ENCODE results near the gene KCNIP1. TPM values are rescaled to one million over a fixed set of nuclear protein-coding genes. Genes with fewer than 3 reads are reported as not detected.

KCNIP1 gene
- total RNA-seq, 2 donors from 2014 or later, result not detected

DNA sequence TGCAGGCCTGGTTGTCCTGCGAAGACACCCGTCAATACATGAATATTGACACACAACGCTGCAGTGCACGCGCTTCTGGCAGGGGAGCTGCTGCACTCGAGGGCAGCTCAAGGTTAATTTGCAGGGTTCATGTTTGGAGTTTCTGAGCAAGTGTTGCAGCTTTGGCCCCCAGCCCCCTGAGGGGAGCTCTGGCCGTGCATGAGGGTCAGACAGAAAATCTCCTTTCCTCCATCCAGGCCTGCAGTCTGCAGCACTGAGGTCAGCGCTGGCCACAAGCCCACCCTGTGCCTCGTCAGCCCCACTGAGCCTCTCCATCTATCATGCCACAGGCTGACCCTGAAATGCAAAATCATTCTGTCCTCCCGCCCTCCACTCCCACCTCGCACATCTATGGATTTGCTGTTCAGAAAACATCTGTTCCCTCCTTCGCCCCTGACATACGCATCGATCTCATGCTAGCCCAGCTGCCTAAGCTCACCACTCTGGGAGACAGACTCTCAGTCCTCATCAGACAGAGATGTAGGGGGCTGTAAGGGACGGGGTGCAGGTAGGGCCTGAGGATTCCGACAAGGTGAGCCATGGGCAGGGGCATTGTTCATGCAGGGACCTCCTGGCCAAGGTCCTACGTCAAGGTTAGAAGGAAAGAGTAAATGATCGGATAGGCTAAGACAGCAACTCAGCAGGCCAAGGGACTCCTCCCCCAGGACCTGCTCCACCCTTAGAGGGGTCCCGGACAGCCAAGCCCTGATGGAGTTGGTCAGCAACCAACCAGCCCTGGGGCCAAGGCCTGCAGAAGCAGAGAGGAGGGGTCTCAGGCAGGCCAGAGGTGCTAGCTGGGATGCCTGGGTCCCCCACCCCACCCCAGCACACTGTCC is 125.1 kb downstream of the KCNIP1 start:
- Histone ChIP-seq H3K9ac (ENCODE audit: extremely low read depth, low read length, poor library complexity, severe bottlenecking) (no peak overlapping the region), H3K27ac (ENCODE audit: low read depth, low read length) (no peak overlapping the region), H3K27me3 (ENCODE audit: control insufficient read depth, insufficient read depth, low read length, poor library complexity, severe bottlenecking) (peaks cover 22% of the 10 kb centered on the region), H3K4me1 (ENCODE audit: control insufficient read depth, insufficient read depth, low read length) (no peaks in the 10 kb centered on the region), H3K4me3 (ENCODE audit: low read length) (no peak overlapping the region), H3K36me3 (ENCODE audit: control insufficient read depth, insufficient read depth, low read length) (no peaks in the 10 kb centered on the region), H3K9me3 (ENCODE audit: control insufficient read depth, low read length) (no peaks in the 10 kb centered on the region)
- Mint-ChIP-seq H3K4me1 (peaks cover 12% of the 10 kb centered on the region), H3K27me3 (ENCODE audit: insufficient read depth) (peaks cover 3% of the 10 kb centered on the region), H3K4me3 (no peak overlapping the region), H3K27ac (no peak overlapping the region), H3K9me3 (no peaks in the 10 kb centered on the region), H3K36me3 (ENCODE audit: low read depth) (no peaks in the 10 kb centered on the region)
- 92 to 94% methylated on average over 13 to 19 of the region's 19 CpGs for WGBS, 2 experiments (ENCODE audit: insufficient coverage in 1 of 2, insufficient read length in 1 of 2)
- no peak for TF ChIP-seq CTCF (conservative IDR thresholded peaks at IDR 0.05)
- DNase-seq, result no peak

- no peak overlapping the region for H3K27ac Mint-ChIP-seq
- H3K9me3 ChIP-seq (ENCODE audit: control insufficient read depth, low read length), result no peaks in the 10 kb centered on the region
- no peak overlapping the region for H3K4me3 Mint-ChIP-seq
- H3K4me3 ChIP-seq (ENCODE audit: low read length), result no peak overlapping the region
- H3K27ac ChIP-seq (ENCODE audit: low read depth, low read length), result no peak overlapping the region
- H3K9me3 Mint-ChIP-seq, result no peaks in the 10 kb centered on the region
- H3K9ac ChIP-seq (ENCODE audit: extremely low read depth, low read length, poor library complexity, severe bottlenecking), result no peak overlapping the region
- H3K4me1 Mint-ChIP-seq, result peaks cover 14% of the 10 kb centered on the region
- H3K36me3 ChIP-seq (ENCODE audit: control insufficient read depth, insufficient read depth, low read length), result no peaks in the 10 kb centered on the region
- 90% methylated on average over 2 to 7 of the region's 7 CpGs for WGBS, 2 experiments (ENCODE audit: insufficient coverage in 1 of 2, insufficient read length in 1 of 2)
- peaks cover 2% of the 10 kb centered on the region for H3K27me3 Mint-ChIP-seq (ENCODE audit: insufficient read depth)
- no peak for TF ChIP-seq CTCF (conservative IDR thresholded peaks at IDR 0.05)
- peaks cover 22% of the 10 kb centered on the region for H3K27me3 ChIP-seq (ENCODE audit: control insufficient read depth, insufficient read depth, low read length, poor library complexity, severe bottlenecking)
- DNase-seq, result peak; percentile 33
- no peaks in the 10 kb centered on the region for H3K36me3 Mint-ChIP-seq (ENCODE audit: low read depth)
- H3K4me1 ChIP-seq (ENCODE audit: control insufficient read depth, insufficient read depth, low read length), result no peaks in the 10 kb centered on the region
Measured at GRCh38 chr5:170629566-170630175, 125.9 kb downstream of the KCNIP1 start.

DNA sequence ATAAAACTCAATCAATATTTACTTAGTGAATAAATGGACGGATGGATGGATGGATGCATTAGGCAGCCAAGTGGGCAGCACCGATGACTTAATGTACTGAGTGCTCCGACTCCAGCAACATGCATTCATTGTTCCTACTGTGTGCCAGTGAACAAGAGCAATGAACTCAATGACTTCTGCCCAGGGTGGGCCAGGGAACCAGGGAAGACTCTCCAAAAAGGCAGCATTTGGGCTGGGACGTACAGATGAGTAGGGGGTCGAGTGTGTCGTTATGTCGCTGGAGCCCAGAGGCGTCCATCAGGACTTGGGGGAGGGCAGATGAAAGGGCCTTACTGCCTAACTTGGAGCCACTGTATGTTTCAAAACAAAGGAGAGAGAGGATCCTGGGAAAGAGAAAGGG is 126.4 kb downstream of the KCNIP1 start:
- H3K9ac ChIP-seq (ENCODE audit: extremely low read depth, low read length, poor library complexity, severe bottlenecking), result no peak overlapping the region
- peaks cover 22% of the 10 kb centered on the region for H3K27me3 ChIP-seq (ENCODE audit: control insufficient read depth, insufficient read depth, low read length, poor library complexity, severe bottlenecking)
- H3K36me3 Mint-ChIP-seq (ENCODE audit: low read depth), result no peaks in the 10 kb centered on the region
- H3K27ac Mint-ChIP-seq, result no peak overlapping the region
- no peaks in the 10 kb centered on the region for H3K36me3 ChIP-seq (ENCODE audit: control insufficient read depth, insufficient read depth, low read length)
- no peaks in the 10 kb centered on the region for H3K9me3 Mint-ChIP-seq
- 92 to 97% methylated on average over 6 to 8 of the region's 8 CpGs for WGBS, 2 experiments (ENCODE audit: insufficient coverage in 1 of 2, insufficient read length in 1 of 2)
- DNase-seq, result peak; percentile 26
- TF ChIP-seq CTCF (conservative IDR thresholded peaks at IDR 0.05), result no peak
- no peaks in the 10 kb centered on the region for H3K9me3 ChIP-seq (ENCODE audit: control insufficient read depth, low read length)
- H3K27me3 Mint-ChIP-seq (ENCODE audit: insufficient read depth), result peaks cover 2% of the 10 kb centered on the region
- H3K4me3 ChIP-seq (ENCODE audit: low read length), result no peak overlapping the region
- no peak overlapping the region for H3K27ac ChIP-seq (ENCODE audit: low read depth, low read length)
- no peaks in the 10 kb centered on the region for H3K4me1 ChIP-seq (ENCODE audit: control insufficient read depth, insufficient read depth, low read length)
- no peak overlapping the region for H3K4me3 Mint-ChIP-seq
- H3K4me1 Mint-ChIP-seq, result peaks cover 14% of the 10 kb centered on the region
